Neuronal stem cell (in vitro differentiated cells): ENCODE measurements around the gene POGZ.
A peak's percentile ranks its signal among the peaks of the same experiment; 100 is the strongest.

Experiments used
- DNase-seq: peaks from one replicate; pipeline ENCODE4 v3.0.0-alpha.2; 2013; ENCODE audit warnings: low spot score
- H2AFZ ChIP-seq: one replicate; pipeline ENCODE4 v1.6.1; 2013; ENCODE audit warnings: mild to moderate bottlenecking, low read length, inconsistent platforms
- H2AK5ac ChIP-seq: 2 replicates; pipeline ENCODE4 v1.6.1; 2013; ENCODE audit warnings: low read depth, mild to moderate bottlenecking, inconsistent platforms, low read length, moderate library complexity, mixed read lengths
- H2BK120ac ChIP-seq: 2 replicates; pipeline ENCODE4 v1.6.1; 2013; ENCODE audit warnings: low read depth, mild to moderate bottlenecking, inconsistent platforms, low read length, moderate library complexity, mixed read lengths
- H2BK12ac ChIP-seq: one replicate; pipeline ENCODE4 v1.6.1; 2013; ENCODE audit warnings: low read length, inconsistent platforms
- H2BK15ac ChIP-seq: 2 replicates; pipeline ENCODE4 v1.6.1; 2013; ENCODE audit warnings: mild to moderate bottlenecking, low read length, inconsistent platforms, mixed read lengths
- H2BK5ac ChIP-seq: one replicate; pipeline ENCODE4 v1.6.1; 2013; ENCODE audit warnings: inconsistent platforms, mild to moderate bottlenecking, low read length, moderate library complexity
- H3K14ac ChIP-seq: one replicate; pipeline ENCODE4 v1.6.1; 2013; ENCODE audit warnings: low read length, inconsistent platforms
- H3K18ac ChIP-seq: 2 replicates; pipeline ENCODE4 v1.6.1; 2013; ENCODE audit warnings: low read length, inconsistent platforms
- H3K23ac ChIP-seq: 2 replicates; pipeline ENCODE4 v1.6.1; 2013; ENCODE audit warnings: low read depth, mild to moderate bottlenecking, mixed read lengths, low read length, inconsistent platforms; ENCODE audit not compliant: poor library complexity
- H3K27ac ChIP-seq: replicated peaks from 3 replicates; pipeline ENCODE4 v1.5.1; 2013; ENCODE audit warnings: low read length, inconsistent platforms
- H3K27me3 ChIP-seq, 3 experiments: 2 replicates each; pipeline ENCODE4 v1.6.1; 2013; ENCODE audit warnings: low read length in 3 of 3, mild to moderate bottlenecking in 2 of 3, inconsistent platforms in 1 of 3, low read depth in 1 of 3, mixed read lengths in 1 of 3, moderate library complexity in 1 of 3; ENCODE audit not compliant: control insufficient read depth in 3 of 3, insufficient read depth in 3 of 3
- H3K36me3 ChIP-seq, 2 donors: replicated peaks in 1 of 2; 2 replicates each; pipeline ENCODE4 v1.6.1; 2013; ENCODE audit warnings: low read length in 2 of 2; ENCODE audit not compliant: control insufficient read depth in 2 of 2, insufficient read depth in 2 of 2
- H3K4ac ChIP-seq: 2 replicates; pipeline ENCODE4 v1.6.1; 2013; ENCODE audit warnings: inconsistent platforms, mild to moderate bottlenecking, low read length, moderate library complexity
- H3K4me1 ChIP-seq, 2 donors: 1 replicate in 1 of 2; 2 replicates in 1 of 2; pipeline ENCODE4 v1.6.1; 2013; ENCODE audit warnings: low read length in 2 of 2, low read depth in 1 of 2; ENCODE audit not compliant: control insufficient read depth in 2 of 2, insufficient read depth in 1 of 2
- H3K4me2 ChIP-seq: one replicate; pipeline ENCODE4 v1.6.1; 2013; ENCODE audit warnings: mild to moderate bottlenecking, low read length, inconsistent platforms; ENCODE audit not compliant: insufficient read depth, poor library complexity, severe bottlenecking
- H3K4me3 ChIP-seq, 2 donors: 2 replicates each; pipeline ENCODE4 v1.5.1; 2013; ENCODE audit warnings: low read length in 2 of 2, mild to moderate bottlenecking in 2 of 2, inconsistent platforms in 1 of 2, moderate library complexity in 1 of 2
- H3K79me1 ChIP-seq: one replicate; pipeline ENCODE4 v1.6.1; 2013; ENCODE audit warnings: low read depth, mild to moderate bottlenecking, inconsistent platforms, low read length, moderate library complexity
- H3K9ac ChIP-seq: one replicate; pipeline ENCODE4 v1.6.1; 2013; ENCODE audit warnings: mild to moderate bottlenecking, low read depth, low read length, inconsistent platforms; ENCODE audit not compliant: poor library complexity
- H3K9me3 ChIP-seq, 2 donors: replicated peaks in 1 of 2; 2 replicates each; pipeline versions ENCODE3 to v1.6.1; 2013; ENCODE audit warnings: low read length in 2 of 2, mild to moderate bottlenecking in 2 of 2, inconsistent platforms in 1 of 2, low read depth in 1 of 2, mixed read lengths in 1 of 2, moderate library complexity in 1 of 2; ENCODE audit not compliant: control insufficient read depth in 2 of 2, insufficient read depth in 1 of 2
- H4K8ac ChIP-seq: one replicate; pipeline ENCODE4 v1.6.1; 2013; ENCODE audit warnings: low read depth, mild to moderate bottlenecking, inconsistent platforms, low read length, moderate library complexity
- H4K91ac ChIP-seq: one replicate; pipeline ENCODE4 v1.6.1; 2013; ENCODE audit warnings: low read length, low read depth, mild to moderate bottlenecking, inconsistent platforms; ENCODE audit not compliant: poor library complexity
- WGBS, 2 donors: extraction: QIAGEN DNeasy Blood & Tissue Kit; methylation state at CpG; one replicate each; pipeline ENCODE4 v1.1.7; 2013; ENCODE audit warnings: missing lambda C conversion rate in 2 of 2, mixed read lengths in 1 of 2; ENCODE audit not compliant: insufficient read length in 2 of 2, insufficient replicate concordance in 1 of 2; ENCODE audit errors: extremely low coverage in 2 of 2; 5-methylcytosine and 5-hydroxymethylcytosine counted together

The POGZ gene

GRCh38 chr1:151367658-151368392 is 91.5 kb downstream of the POGZ start:
- H2AK5ac ChIP-seq, result no peak overlapping the region
- peaks cover 4 to 10% of the 10 kb centered on the region in 2 donors for H3K4me1 ChIP-seq
- no peak overlapping the region for H3K14ac ChIP-seq
- no peak overlapping the region for H3K18ac ChIP-seq
- peaks cover 34 to 59% of the 10 kb centered on the region in 2 donors for H3K36me3 ChIP-seq
- H2BK5ac ChIP-seq, result no peak overlapping the region
- H2BK12ac ChIP-seq, result no peak overlapping the region
- H4K91ac ChIP-seq, result no peak overlapping the region
- H3K9ac ChIP-seq, result no peak overlapping the region
- H3K4me3 ChIP-seq, result no peak overlapping the region
- no peak for DNase-seq
- peaks cover 5 to 16% of the 10 kb centered on the region in 2 donors for H3K9me3 ChIP-seq
- H3K27me3 ChIP-seq, result no peaks in the 10 kb centered on the region
- no peak overlapping the region for H3K4me2 ChIP-seq
- no peak overlapping the region for H3K4ac ChIP-seq
- H2BK15ac ChIP-seq, result no peak overlapping the region
- H3K27ac ChIP-seq, result no peak overlapping the region
- H3K23ac ChIP-seq, result no peak overlapping the region
- WGBS, 2 donors, result no CpG with 5 or more reads among the region's 8 CpGs
- no peak overlapping the region for H2BK120ac ChIP-seq
- no peaks in the 10 kb centered on the region for H3K79me1 ChIP-seq
- H2AFZ ChIP-seq, result no peak overlapping the region
- no peak overlapping the region for H4K8ac ChIP-seq

DNA sequence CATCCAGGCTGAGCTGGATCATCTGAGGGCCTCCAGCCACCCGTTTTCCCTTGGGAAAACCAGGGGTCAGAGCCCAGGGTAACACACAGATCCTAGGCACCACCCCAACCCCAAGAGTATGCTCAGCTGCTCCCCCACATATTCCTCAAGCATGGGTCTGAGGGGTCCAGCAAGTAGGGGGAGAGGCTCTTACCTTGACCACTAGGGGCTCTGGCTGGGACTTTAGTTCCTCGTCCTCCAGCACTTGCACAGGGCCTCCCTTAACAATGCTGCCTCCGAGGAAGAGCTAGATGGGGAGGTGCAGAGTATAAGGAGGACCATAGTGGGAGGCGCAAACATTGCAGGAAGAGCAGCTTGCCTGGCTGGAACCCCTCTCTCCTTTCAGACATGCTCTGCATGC is 94.3 kb downstream of the POGZ start:
- H2BK15ac ChIP-seq, result no peak overlapping the region
- no peak overlapping the region for H2BK5ac ChIP-seq
- no peak overlapping the region for H3K4me2 ChIP-seq
- H3K79me1 ChIP-seq, result no peaks in the 10 kb centered on the region
- peaks cover 37 to 59% of the 10 kb centered on the region in 2 donors for H3K36me3 ChIP-seq
- peaks cover 11 to 28% of the 10 kb centered on the region in 2 donors for H3K9me3 ChIP-seq
- no peak overlapping the region for H4K91ac ChIP-seq
- H3K4ac ChIP-seq, result no peak overlapping the region
- H2BK12ac ChIP-seq, result no peak overlapping the region
- peaks cover 0 to under 1% of the 10 kb centered on the region in 2 donors for H3K4me1 ChIP-seq
- H4K8ac ChIP-seq, result no peak overlapping the region
- no peak overlapping the region for H3K14ac ChIP-seq
- H2AK5ac ChIP-seq, result no peak overlapping the region
- H3K18ac ChIP-seq, result no peak overlapping the region
- no peak overlapping the region for H3K23ac ChIP-seq
- H3K27me3 ChIP-seq, result no peaks in the 10 kb centered on the region
- H3K4me3 ChIP-seq, result peak overlapping the region in 1 of 2 donors; percentile 58
- no CpG with 5 or more reads among the region's 4 CpGs for WGBS, 2 donors
- no peak for DNase-seq
- no peak overlapping the region for H2AFZ ChIP-seq
- no peak overlapping the region for H2BK120ac ChIP-seq
- H3K27ac ChIP-seq, result no peak overlapping the region
- H3K9ac ChIP-seq, result no peak overlapping the region

DNA sequence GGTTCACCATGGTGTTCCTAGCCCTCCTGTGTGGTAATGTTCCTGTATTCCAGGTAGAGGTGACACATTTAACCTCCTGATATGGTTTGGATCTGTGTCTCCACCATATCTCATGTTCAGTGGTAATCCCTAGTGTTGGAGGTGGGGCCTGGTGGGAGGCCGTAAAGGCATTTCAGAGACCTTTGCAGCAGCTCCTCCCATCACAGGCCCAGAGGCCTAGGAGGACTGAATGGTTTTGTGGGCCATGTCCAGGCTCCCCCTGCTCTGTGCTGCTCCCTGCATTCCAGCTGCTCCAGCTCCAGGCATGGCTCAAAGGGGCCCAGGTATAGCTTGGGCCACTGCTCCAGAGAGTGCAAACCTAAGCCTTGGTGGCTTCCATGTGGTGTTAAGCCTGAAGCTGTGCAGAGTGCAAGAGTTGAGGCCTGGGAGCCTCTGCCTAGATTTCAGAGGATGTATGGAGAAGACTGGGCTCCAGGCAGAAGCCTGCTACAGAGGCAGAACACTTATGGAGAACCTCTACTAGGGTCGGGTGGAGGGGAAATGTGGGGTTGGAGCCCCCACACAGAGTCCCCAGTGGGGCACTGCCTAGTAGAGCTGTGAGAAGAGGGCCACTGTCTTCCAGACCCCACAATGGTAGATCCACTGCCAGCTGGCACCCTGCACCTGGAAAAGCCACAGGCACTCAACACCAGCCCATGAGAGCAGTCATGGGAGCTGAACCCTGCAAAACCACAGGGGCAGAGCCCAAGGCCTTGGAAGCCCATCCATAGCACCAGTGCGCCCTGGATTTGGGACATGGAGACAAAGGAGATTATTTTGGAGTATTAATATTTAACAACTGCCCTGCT is 96.8 kb downstream of the POGZ start:
- no peak overlapping the region for H3K23ac ChIP-seq
- no peaks in the 10 kb centered on the region for H3K79me1 ChIP-seq
- H3K27ac ChIP-seq, result no peak overlapping the region
- no peak overlapping the region for H3K4me2 ChIP-seq
- no peak overlapping the region for H2AK5ac ChIP-seq
- WGBS, 2 donors, result no CpG with 5 or more reads among the region's 3 CpGs
- H3K4ac ChIP-seq, result no peak overlapping the region
- H2BK5ac ChIP-seq, result no peak overlapping the region
- H4K8ac ChIP-seq, result no peak overlapping the region
- peak overlapping the region in 1 of 2 donors; percentile 55 for H3K4me3 ChIP-seq
- H3K27me3 ChIP-seq, result no peaks in the 10 kb centered on the region
- no peak overlapping the region for H4K91ac ChIP-seq
- H2BK120ac ChIP-seq, result no peak overlapping the region
- no peak overlapping the region for H2BK12ac ChIP-seq
- no peak overlapping the region for H2AFZ ChIP-seq
- H3K4me1 ChIP-seq, result no peaks in the 10 kb centered on the region
- H3K18ac ChIP-seq, result no peak overlapping the region
- H3K9me3 ChIP-seq, result peaks cover 11 to 28% of the 10 kb centered on the region in 2 donors
- no peak for DNase-seq
- H3K36me3 ChIP-seq, result peaks cover 27 to 39% of the 10 kb centered on the region in 2 donors
- no peak overlapping the region for H2BK15ac ChIP-seq
- no peak overlapping the region for H3K9ac ChIP-seq
- no peak overlapping the region for H3K14ac ChIP-seq

DNA sequence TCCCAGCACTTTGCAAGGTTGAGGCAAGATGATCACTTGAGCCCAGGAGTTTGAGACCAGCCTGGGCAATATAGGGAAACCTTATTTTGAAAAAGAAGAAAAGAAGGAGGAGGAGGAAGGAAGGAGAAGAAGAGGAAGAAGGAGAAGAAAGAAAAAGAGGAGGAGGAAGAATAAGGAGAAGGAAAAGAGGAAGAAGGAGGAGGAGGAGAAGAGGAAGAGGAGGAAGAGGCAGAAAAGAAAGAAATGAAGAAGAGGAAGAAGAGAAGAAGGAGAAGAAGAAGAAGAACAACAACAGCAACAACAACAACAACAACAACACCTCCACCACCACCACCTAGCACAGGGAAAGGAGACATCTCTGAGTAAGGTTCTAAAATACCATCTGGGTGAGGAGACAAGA is 97.4 kb downstream of the POGZ start:
- Histone ChIP-seq H3K9ac (no peak overlapping the region), H2AFZ (no peak overlapping the region), H3K4me3 (peak overlapping the region in 1 of 2 donors; percentile 55), H2BK5ac (no peak overlapping the region), H3K14ac (no peak overlapping the region), H3K79me1 (no peaks in the 10 kb centered on the region), H3K36me3 (peaks cover 25 to 36% of the 10 kb centered on the region in 2 donors), H3K27ac (no peak overlapping the region), H3K9me3 (peaks cover 11 to 28% of the 10 kb centered on the region in 2 donors), H2BK120ac (no peak overlapping the region), H2BK12ac (no peak overlapping the region), H2AK5ac (no peak overlapping the region), H3K18ac (no peak overlapping the region), H3K23ac (no peak overlapping the region), H4K8ac (no peak overlapping the region), H2BK15ac (no peak overlapping the region), H4K91ac (no peak overlapping the region), H3K27me3 (no peaks in the 10 kb centered on the region), H3K4ac (no peak overlapping the region), H3K4me1 (peaks cover 0 to 2% of the 10 kb centered on the region in 2 donors), H3K4me2 (no peak overlapping the region)
- no peak for DNase-seq
